K562 (cell line): Measurements from ENCODE around the gene HMGB3. TPM values are rescaled to one million over a fixed set of nuclear protein-coding genes. Genes with fewer than 3 reads are reported as not detected.

Source experiments
- ATAC-seq: fragments of 200-7000 bp; cut with Tn5 transposase; 3 replicates; pipeline ENCODE4 v1.9.1; 2020; ENCODE audit warnings: moderate library complexity
- BruUV-seq: library from RNA; stranded (reverse); fragments of 400-500 nt; replicated peaks from 2 replicates; lab custom pipeline; 2021; lab: Mats Ljungman, UMichigan
- CTCF ChIA-PET: fragments of 300-600 bp; formaldehyde crosslinking; extraction: SDS; loops from one replicate; lab custom pipeline; 2021; ENCODE audit warnings: low intra/inter-chr PET ratio; lab: Yijun Ruan, JAX
- POLR2A ChIA-PET: fragments of 300-600, 350-650 bp; sonication (Branson Sonifier 250); formaldehyde crosslinking; extraction: SDS; loops from one replicate; lab custom pipeline; 2021; ENCODE audit warnings: antibody characterized with exemption, inconsistent platforms; lab: Yijun Ruan, JAX
- DNase-seq, 4 experiments: peaks; one replicate each; pipeline versions ENCODE4 v3.0.0 to v3.0.0-alpha.2; 2011 to 2018; ENCODE audit warnings: low spot score in 3 of 4, mixed read lengths in 3 of 4; ENCODE audit errors: extremely low read depth in 1 of 4
- FAIRE-seq: peaks from 2 replicates; lab custom pipeline; 2011; peaks lifted over from hg19 to GRCh38; lab: Jason Lieb, UNC
- H2AFZ ChIP-seq: 2 replicates; pipeline ENCODE4 v1.6.0; 2011; ENCODE audit warnings: low read depth, low read length, control low read depth, inconsistent platforms
- H3K27ac ChIP-seq: fragments of 200-600 bp; 3 replicates; pipeline ENCODE4 v1.8.0; 2011; ENCODE audit warnings: low read depth, mild to moderate bottlenecking, control low read depth, inconsistent platforms, low read length, moderate library complexity, mixed read lengths; ENCODE audit errors: extremely low read depth
- H3K27me3 ChIP-seq, 2 experiments: fragments of 300-600 bp in 1 of 2; 2 replicates in 1 of 2; 3 replicates in 1 of 2; pipeline versions ENCODE4 v1.6.0 to v1.8.0; 2011; ENCODE audit warnings: inconsistent platforms in 2 of 2, low read length in 2 of 2, mild to moderate bottlenecking in 1 of 2, mixed read lengths in 1 of 2, moderate library complexity in 1 of 2; ENCODE audit not compliant: control insufficient read depth in 2 of 2, insufficient read depth in 2 of 2
- H3K36me3 ChIP-seq: fragments of 300-600 bp; 3 replicates; pipeline ENCODE4 v1.8.0; 2011; ENCODE audit warnings: mild to moderate bottlenecking, low read length, inconsistent platforms; ENCODE audit not compliant: control insufficient read depth, insufficient read depth
- H3K4me1 ChIP-seq, 2 experiments: fragments of 200-600 bp in 1 of 2; replicated peaks in 1 of 2; 2 replicates in 1 of 2; 3 replicates in 1 of 2; pipeline versions ENCODE4 v1.5.1 to v1.8.0; 2011; ENCODE audit warnings: inconsistent platforms in 2 of 2, low read length in 2 of 2, mild to moderate bottlenecking in 1 of 2, mixed read lengths in 1 of 2, moderate library complexity in 1 of 2; ENCODE audit not compliant: control insufficient read depth in 2 of 2, insufficient read depth in 2 of 2
- H3K4me2 ChIP-seq: 2 replicates; pipeline ENCODE4 v1.6.1; 2011; ENCODE audit warnings: low read length, control low read depth, inconsistent platforms, mixed read lengths; ENCODE audit not compliant: insufficient read depth
- H3K4me3 ChIP-seq: fragments of 200-600 bp; sonication (generic), shearing (Covaris generic); 2 replicates; pipeline ENCODE4 v1.5.1; 2016; ENCODE audit warnings: control low read depth, inconsistent platforms
- H3K79me2 ChIP-seq: fragments of 200-600 bp; 3 replicates; pipeline ENCODE4 v1.8.0; 2011; ENCODE audit warnings: low read length, inconsistent platforms; ENCODE audit not compliant: control insufficient read depth, insufficient read depth
- H3K9ac ChIP-seq, 2 experiments: 2 replicates each; pipeline versions ENCODE4 v1.6.0 to v1.6.1; 2011; ENCODE audit warnings: low read depth in 2 of 2, low read length in 2 of 2, control low read depth in 1 of 2, inconsistent platforms in 1 of 2, mild to moderate bottlenecking in 1 of 2, mixed read lengths in 1 of 2; ENCODE audit not compliant: insufficient read depth in 1 of 2
- H3K9me1 ChIP-seq: one replicate; pipeline ENCODE4 v1.6.0; 2011; ENCODE audit warnings: inconsistent platforms, mild to moderate bottlenecking, low read length, moderate library complexity; ENCODE audit not compliant: control insufficient read depth, insufficient read depth
- H3K9me3 ChIP-seq: replicated peaks from 2 replicates; pipeline ENCODE4 v1.5.1; 2011; ENCODE audit warnings: low read depth, low read length, inconsistent platforms; ENCODE audit not compliant: control insufficient read depth, insufficient read depth
- H4K20me1 ChIP-seq: replicated peaks from 2 replicates; pipeline ENCODE4 v1.6.1; 2011; ENCODE audit warnings: low read length, inconsistent platforms, mixed read lengths; ENCODE audit not compliant: control insufficient read depth, insufficient read depth
- CHD7 ChIP-seq: fragments of 200-600 bp; sonication (generic); IDR thresholded peaks from one replicate; pipeline ENCODE4 v1.6.1; 2012; ENCODE audit warnings: mild to moderate bottlenecking, low read depth, low read length, inconsistent platforms
- RBM25 ChIP-seq: fragments of 200-400 bp; formaldehyde crosslinking; IDR thresholded peaks from 2 replicates; pipeline ENCODE4 v1.6.1; 2018; ENCODE audit warnings: low read length, low read depth, moderate library complexity; ENCODE audit not compliant: severe bottlenecking
- TBL1XR1 ChIP-seq, 2 experiments: IDR thresholded peaks; 2 replicates each; pipeline ENCODE4 v1.6.1; 2012; ENCODE audit warnings: improper control_type of control experiment in 2 of 2, low read length in 2 of 2, mild to moderate bottlenecking in 1 of 2
- ZNF766 ChIP-seq: fragments of 200-800 bp; sonication (Bioruptor generic); conservative IDR thresholded peaks from 2 replicates; pipeline ENCODE4 v1.6.1; 2016; ENCODE audit warnings: missing genetic modification characterization, missing compliant biosample characterization
- WGBS: fragments of 100-300 bp; shearing (Covaris generic); methylation state at CpG from one replicate; pipeline ENCODE4 v1.1.6; 2016; ENCODE audit warnings: low coverage, mixed read lengths; ENCODE audit not compliant: insufficient coverage; ENCODE audit errors: missing lambda C conversion rate; 5-methylcytosine and 5-hydroxymethylcytosine counted together
- in situ Hi-C: fragments of 300-500 bp; cut with MboI; formaldehyde crosslinking; loops from 4 replicates; pipeline ENCODE4 v1.15.0; 2018; ENCODE audit warnings: inconsistent platforms, mixed read lengths
- intact Hi-C: fragments of 100-400 bp; cut with micrococcal nuclease; formaldehyde crosslinking; loops from 2 replicates; pipeline ENCODE4 v1.14.2; 2022
- polyA plus RNA-seq, 8 experiments: library from polyadenylated mRNA; depleted of rRNA in 4 of 8; stranded (reverse) in 5 of 8; unstranded in 3 of 8; fragments of >200 nt; fragmentation: Nextera tagmentation in 2 of 8; fragmentation: Illumina TruSeq in 1 of 8; extraction: Ambion mirVana in 2 of 8; extraction: Trizol in 1 of 8; gene quantifications; 2 replicates each; pipeline versions ENCODE4 v1.2.1 to v1.2.3, GENCODE V29; 2011 to 2014; ENCODE audit warnings: inconsistent platforms in 1 of 8, missing spikeins in 1 of 8
- total RNA-seq, 7 experiments: library from RNA; depleted of rRNA in 6 of 7; stranded (reverse); fragments of >200 nt in 6 of 7; fragmentation: Illumina TruSeq in 2 of 7; extraction: Trizol in 2 of 7; gene quantifications; 2 replicates each; pipeline versions ENCODE4 v1.2.1 to v1.2.3, GENCODE V29; 2011 to 2021; ENCODE audit warnings: low replicate concordance in 1 of 7

The HMGB3 gene
- total and polyA plus RNA-seq, 9 of the 15 experiments (the other 6 are each of a cell fraction or from before 2014, with no cell fraction given) = 36.7 to 168 (median 117) TPM

GRCh38 chrX:151015684-151016083 is 32.5 kb downstream of the HMGB3 start:
- intact Hi-C loops = no loop called here
- Histone ChIP-seq H3K79me2 (no peaks in the 10 kb centered on the region), H3K9me1 (no peaks in the 10 kb centered on the region), H3K4me3 (no peak overlapping the region), H3K27me3 (no peaks in the 10 kb centered on the region; a peak in 2 of 5 replicates), H3K27ac (no peak overlapping the region), H3K4me1 (no peaks in the 10 kb centered on the region), H3K9ac (no peak overlapping the region), H4K20me1 (no peaks in the 10 kb centered on the region), H3K9me3 (no peaks in the 10 kb centered on the region), H2AFZ (no peak overlapping the region), H3K36me3 (no peaks in the 10 kb centered on the region), H3K4me2 (no peak overlapping the region)
- in situ Hi-C loops = no loop called here
- DNase-seq (no peak), ATAC-seq (no peak), FAIRE-seq (no peak)
- ChIA-PET POLR2A (no interaction called here), CTCF (no interaction called here)
- TF ChIP-seq CHD7 = no peak
- no peak for TF ChIP-seq ZNF766 (CRISPR knock-in tag)
- TF ChIP-seq TBL1XR1 (IDR thresholded peaks at IDR 0.05; ENCODE audit: low read length in 2 of 2) = no peak
- no peak for TF ChIP-seq RBM25
- no TSS peak for BruUV-seq
- 6% methylated on average over 3 of the region's 4 CpGs for WGBS
